Right lobe of liver (tissue), 6 donors: ENCODE results near the gene C1orf56. TPM values are rescaled to one million over a fixed set of nuclear protein-coding genes. Genes with fewer than 3 reads are reported as not detected.

ENCODE experiments used
- ATAC-seq, 4 donors: fragments of 200-7000 bp; cut with Tn5 transposase; one replicate each; pipeline ENCODE4 v1.9.1; 2020; ENCODE audit warnings: mild to moderate bottlenecking in 4 of 4, moderate library complexity in 4 of 4
- DNase-seq, 3 donors: peaks; one replicate each; pipeline ENCODE4 v3.0.0-alpha.2; 2020
- H3K27ac ChIP-seq, 3 donors: fragments of 200-600 bp; one replicate each; pipeline ENCODE4 v1.8.0; 2022
- H3K27me3 ChIP-seq, 2 donors: fragments of 200-600 bp; one replicate each; pipeline ENCODE4 v1.8.0; 2022
- H3K36me3 ChIP-seq, 4 donors: fragments of 200-600 bp; sonication (generic) in 1 of 4; one replicate each; pipeline versions ENCODE4 v1.5.1 to v1.8.0; 2017 to 2022; ENCODE audit warnings: control low read depth in 1 of 4
- H3K4me1 ChIP-seq, 4 donors: fragments of 200-600 bp; sonication (generic) in 1 of 4; one replicate each; pipeline versions ENCODE4 v1.5.1 to v1.8.0; 2017 to 2022; ENCODE audit warnings: control low read depth in 1 of 4
- H3K4me3 ChIP-seq, 3 donors: fragments of 200-600 bp; one replicate each; pipeline ENCODE4 v1.8.0; 2022
- H3K9me3 ChIP-seq, 4 donors: fragments of 200-600 bp; sonication (generic) in 1 of 4; one replicate each; pipeline versions ENCODE4 v1.5.1 to v1.8.0; 2017 to 2022; ENCODE audit warnings: control low read depth in 1 of 4
- POLR2A ChIP-seq: fragments of 450-650 bp; IDR thresholded peaks from one replicate; pipeline ENCODE4 v1.6.1; 2017; ENCODE audit warnings: antibody characterized with exemption, mild to moderate bottlenecking
- WGBS: methylation state at CpG from one replicate; pipeline ENCODE4 v1.1.6; 2018; ENCODE audit warnings: low coverage, low lambda C conversion rate; ENCODE audit not compliant: insufficient coverage; ENCODE audit errors: missing lambda C conversion rate; 5-methylcytosine and 5-hydroxymethylcytosine counted together
- intact Hi-C, 2 donors: fragments of 100-400 bp; cut with DNase I; formaldehyde crosslinking; loops; one replicate each; pipeline versions ENCODE4 v1.11.2 to v1.14.1; 2022
- total RNA-seq, 6 experiments: library from RNA; depleted of rRNA in 2 of 6; stranded (reverse); fragments of >200 nt in 2 of 6; fragmentation: NEBNext Ultra II Directional in 3 of 6; extraction: Animal tissue kit (Norgen Biotek cat#: 25700) in 3 of 6; gene quantifications; one replicate each; pipeline versions ENCODE4 v1.1.0 to v1.2.4, GENCODE V29; 2016 to 2023
- TF ChIP-seq, protein P1 (sequence below), 4 donors: fragments of 200-600 bp in 3 of 4; fragments of 450-650 bp in 1 of 4; IDR thresholded peaks; one replicate each; pipeline versions ENCODE4 v1.5.1 to v1.8.0; 2016 to 2022; ENCODE audit warnings: antibody characterized with exemption in 4 of 4, mild to moderate bottlenecking in 2 of 4
- donor health status: DM: no; HTN: yes; CAD: no.
- donor health status: DM: no; HTN: no; CAD: no.
- donor health status: DM: no; HTN: no; CAD: no.
- donor health status: DM: no; HTN: yes; CAD: no.
- donor health status: DM: no; HTN: yes; CAD: no.

C1orf56 gene
- total RNA-seq, 6 experiments from 2014 or later, result 2.4 to 5.7 (median 3.8) TPM

DNA sequence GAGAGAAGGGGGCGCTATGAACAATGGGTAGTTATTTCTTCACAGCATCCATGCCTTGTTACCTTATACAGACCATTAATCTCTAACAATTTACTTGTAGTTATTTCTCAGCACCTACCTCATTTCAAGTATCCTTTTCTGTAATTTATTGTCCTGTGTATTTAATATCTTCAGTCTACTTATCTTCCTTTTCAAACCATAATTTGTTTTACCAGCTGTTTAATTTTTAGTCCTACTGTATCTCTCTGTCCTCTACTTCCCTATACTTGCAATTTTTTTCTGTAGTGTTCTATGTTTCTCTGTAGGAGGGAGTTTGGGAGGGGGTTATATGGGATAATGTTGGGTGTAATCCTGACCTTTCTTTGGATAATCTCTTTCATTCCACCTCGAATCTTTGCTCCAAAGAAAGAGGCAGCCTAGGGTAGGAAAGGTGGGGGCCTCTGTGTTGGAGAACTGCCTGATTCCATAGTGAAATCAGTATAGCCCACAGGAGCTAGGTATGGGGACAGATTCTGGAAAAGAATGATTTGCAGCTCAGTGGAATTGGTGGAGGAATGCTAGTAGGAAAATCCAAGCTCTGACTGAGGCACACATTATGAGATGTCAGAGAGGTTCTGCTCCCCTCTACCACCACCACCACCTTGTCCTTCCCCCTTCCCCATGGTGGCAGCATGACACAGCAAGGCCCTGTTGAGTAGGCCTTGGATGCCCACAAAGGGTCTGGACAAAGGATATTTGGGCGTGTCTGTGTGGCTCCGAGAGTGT is 13.3 kb downstream of the C1orf56 start:
- 70% methylated on average over 4 of the region's 4 CpGs for WGBS
- DNase-seq (no peak), ATAC-seq (no peak)
- H3K27me3 ChIP-seq, result no peaks in the 10 kb centered on the region
- H3K4me3 ChIP-seq, result peak overlapping the region in 2 of 3 donors; percentile 78 to 92
- H3K27ac ChIP-seq, result no peak overlapping the region
- H3K9me3 ChIP-seq, result no peaks in the 10 kb centered on the region
- TF ChIP-seq POLR2A, result no peak
- TF ChIP-seq, protein P1, sequence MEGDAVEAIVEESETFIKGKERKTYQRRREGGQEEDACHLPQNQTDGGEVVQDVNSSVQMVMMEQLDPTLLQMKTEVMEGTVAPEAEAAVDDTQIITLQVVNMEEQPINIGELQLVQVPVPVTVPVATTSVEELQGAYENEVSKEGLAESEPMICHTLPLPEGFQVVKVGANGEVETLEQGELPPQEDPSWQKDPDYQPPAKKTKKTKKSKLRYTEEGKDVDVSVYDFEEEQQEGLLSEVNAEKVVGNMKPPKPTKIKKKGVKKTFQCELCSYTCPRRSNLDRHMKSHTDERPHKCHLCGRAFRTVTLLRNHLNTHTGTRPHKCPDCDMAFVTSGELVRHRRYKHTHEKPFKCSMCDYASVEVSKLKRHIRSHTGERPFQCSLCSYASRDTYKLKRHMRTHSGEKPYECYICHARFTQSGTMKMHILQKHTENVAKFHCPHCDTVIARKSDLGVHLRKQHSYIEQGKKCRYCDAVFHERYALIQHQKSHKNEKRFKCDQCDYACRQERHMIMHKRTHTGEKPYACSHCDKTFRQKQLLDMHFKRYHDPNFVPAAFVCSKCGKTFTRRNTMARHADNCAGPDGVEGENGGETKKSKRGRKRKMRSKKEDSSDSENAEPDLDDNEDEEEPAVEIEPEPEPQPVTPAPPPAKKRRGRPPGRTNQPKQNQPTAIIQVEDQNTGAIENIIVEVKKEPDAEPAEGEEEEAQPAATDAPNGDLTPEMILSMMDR (IDR thresholded peaks at IDR 0.05), result no peak
- peaks cover 0 to under 1% (median 0%) of the 10 kb centered on the region in 4 donors for H3K36me3 ChIP-seq
- intact Hi-C loops, result no loop called here
- H3K4me1 ChIP-seq, result peaks cover 0 to 26% (median 10%) of the 10 kb centered on the region in 4 donors

DNA sequence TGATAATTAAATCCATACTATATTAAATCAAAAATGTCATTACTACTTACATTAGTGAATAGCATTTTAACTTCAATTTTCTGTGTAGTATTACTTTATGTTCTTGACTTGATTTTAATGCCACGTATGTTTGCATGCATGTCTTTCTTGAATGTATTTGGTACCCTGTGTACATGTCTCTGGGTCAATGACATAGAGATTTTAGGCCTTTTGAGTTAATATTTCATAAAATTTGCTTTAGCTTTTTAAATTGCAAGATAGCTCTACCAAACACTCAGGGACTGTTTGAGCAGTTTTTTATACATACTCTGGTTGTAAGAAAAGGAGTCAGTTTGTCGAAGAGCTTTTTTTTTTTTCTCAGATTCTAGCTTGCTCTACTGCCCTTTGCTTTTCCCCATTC is 14.2 kb downstream of the C1orf56 start:
- Histone ChIP-seq H3K27me3 (no peaks in the 10 kb centered on the region), H3K9me3 (no peaks in the 10 kb centered on the region), H3K36me3 (no peaks in the 10 kb centered on the region), H3K4me3 (no peak overlapping the region), H3K4me1 (peaks cover 0 to 23% (median 9%) of the 10 kb centered on the region in 4 donors), H3K27ac (no peak overlapping the region)
- intact Hi-C loops, result no loop called here
- WGBS, result 25% methylated on average over 2 of the region's 2 CpGs
- ATAC-seq, result no peak
- DNase-seq, result no peak
- TF ChIP-seq POLR2A, result no peak
- TF ChIP-seq, protein P1 (IDR thresholded peaks at IDR 0.05), result no peak

DNA sequence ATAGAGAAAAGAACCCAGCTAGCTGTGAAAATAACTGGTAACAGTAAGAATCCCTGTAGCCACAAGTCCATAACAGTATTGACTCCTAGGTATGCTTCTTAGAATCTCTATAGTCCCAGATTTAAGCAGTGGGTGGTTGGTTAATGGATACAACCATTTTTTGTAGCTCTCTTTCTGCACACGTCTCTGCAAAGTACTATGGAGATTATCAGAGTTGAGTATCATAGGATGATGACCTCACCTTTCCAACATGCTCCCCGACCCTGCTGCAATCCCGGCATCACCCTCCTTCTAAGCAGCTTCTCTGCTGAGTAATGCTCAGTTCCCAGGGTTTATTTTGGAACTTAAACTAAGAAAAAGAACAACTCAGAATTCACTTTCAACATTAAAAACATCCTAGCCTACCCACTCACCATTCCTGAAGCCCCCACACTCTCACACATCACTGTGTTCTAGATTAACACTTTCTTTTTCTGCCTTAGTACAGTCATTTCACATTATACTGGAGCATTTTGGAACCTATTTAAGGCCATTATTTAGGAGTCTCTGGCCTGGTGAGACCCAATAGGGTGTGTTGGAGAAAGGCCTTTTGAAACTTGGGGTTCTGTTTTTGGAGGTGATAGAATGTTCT is 15.3 kb downstream of the C1orf56 start:
- DNase-seq (peak in 1 of 3 donors; percentile 44), ATAC-seq (peak in 1 of 4 donors; percentile 51)
- 22% methylated on average over 3 of the region's 3 CpGs for WGBS
- intact Hi-C loops, result no loop called here
- Histone ChIP-seq H3K36me3 (no peaks in the 10 kb centered on the region), H3K27me3 (no peaks in the 10 kb centered on the region), H3K27ac (no peak overlapping the region), H3K4me3 (no peak overlapping the region), H3K4me1 (peaks cover 0 to 23% (median 6%) of the 10 kb centered on the region in 4 donors), H3K9me3 (no peaks in the 10 kb centered on the region)
- TF ChIP-seq, protein P1 (IDR thresholded peaks at IDR 0.05), result no peak
- TF ChIP-seq POLR2A, result no peak

DNA sequence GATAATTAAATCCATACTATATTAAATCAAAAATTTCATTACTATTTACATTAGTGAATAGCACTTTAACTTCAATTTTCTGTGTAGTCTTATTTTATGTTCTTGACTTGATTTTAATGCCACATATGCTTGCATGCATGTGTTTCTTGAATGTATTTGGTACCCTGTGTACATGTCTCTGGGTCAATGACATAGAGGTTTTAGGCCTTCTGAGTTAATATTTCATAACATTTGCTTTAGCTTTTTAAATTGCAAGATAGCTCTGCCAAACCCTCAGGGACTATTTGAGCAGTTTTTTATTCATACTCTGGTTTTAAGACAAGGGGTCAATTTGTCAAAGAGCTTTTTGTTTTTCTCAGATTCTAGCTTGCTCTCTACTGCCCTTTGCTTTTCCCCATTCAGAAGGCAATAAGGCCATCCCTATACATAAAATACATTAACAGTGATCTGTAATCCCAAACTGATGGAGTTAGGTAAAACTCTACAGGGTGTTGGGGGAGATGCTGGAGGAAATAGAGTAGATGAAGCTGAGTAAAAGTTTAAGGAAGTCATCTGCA is 17.6 kb downstream of the C1orf56 start:
- Histone ChIP-seq H3K36me3 (no peaks in the 10 kb centered on the region), H3K4me3 (no peak overlapping the region), H3K9me3 (no peaks in the 10 kb centered on the region), H3K27me3 (no peaks in the 10 kb centered on the region), H3K27ac (peak overlapping the region in 1 of 3 donors; percentile 27), H3K4me1 (peaks cover 0 to 18% (median 6%) of the 10 kb centered on the region in 4 donors)
- intact Hi-C loops, result no loop called here
- TF ChIP-seq, protein P1 (IDR thresholded peaks at IDR 0.05), result no peak
- TF ChIP-seq POLR2A, result no peak
- DNase-seq (no peak), ATAC-seq (peak; percentile 51 to 66 (median 64))
